ENCODE results near the gene PCDHA4.
"Not testable (repeated sequence)": the region's sequence is repeated elsewhere in the genome, so short reads cannot be mapped to it uniquely, and the experiment has no call there.

Gene PCDHA4

GRCh38 chr5:140822281-140822629 lies 15.4 kb downstream of the PCDHA4 start:
- DNase-seq: no peak

GRCh38 chr5:140822969-140823368 lies 16.1 kb downstream of the PCDHA4 start:
- not testable (repeated sequence) for DNase-seq

- no peak for DNase-seq
Measured at GRCh38 chr5:140823475-140823874, 16.6 kb downstream of the PCDHA4 start.

GRCh38 chr5:140827704-140828361 lies 21.0 kb downstream of the PCDHA4 start, which contains the start of gene PCDHA6:
PCDHA6 (plus strand) TSS chr5:140827960; CDS start chr5:140828092, 132 bp downstream.
- DNase-seq: no peak

- no peak for DNase-seq
Measured at GRCh38 chr5:140828362-140828737, 21.5 kb downstream of the PCDHA4 start.

GRCh38 chr5:140829511-140830501 lies 22.9 kb downstream of the PCDHA4 start:
- DNase-seq: not testable (repeated sequence)

- DNase-seq: no peak
Measured at GRCh38 chr5:140833993-140834392, 27.1 kb downstream of the PCDHA4 start, which contains the start of gene PCDHA7. PCDHA7 (plus strand) TSS chr5:140834269; CDS start chr5:140834384, 115 bp downstream.

GRCh38 chr5:140834439-140835008 lies 27.7 kb downstream of the PCDHA4 start:
- DNase-seq: not testable (repeated sequence)

GRCh38 chr5:140835622-140836510 lies 29.0 kb downstream of the PCDHA4 start:
- DNase-seq: no peak

GRCh38 chr5:140840978-140841962 lies 34.4 kb downstream of the PCDHA4 start, which contains the start of gene PCDHA8:
PCDHA8 (plus strand) TSS chr5:140841187; CDS start chr5:140841322, 135 bp downstream.
- no peak for DNase-seq

- DNase-seq: no peak
Measured at GRCh38 chr5:140842798-140843733, 36.2 kb downstream of the PCDHA4 start.

- not testable (repeated sequence) for DNase-seq
Measured at GRCh38 chr5:140848139-140849102, 41.6 kb downstream of the PCDHA4 start, which contains the start of gene PCDHA9. PCDHA9 (plus strand) TSS chr5:140848382; CDS start chr5:140848496, 114 bp downstream.

- not testable (repeated sequence) for DNase-seq
Measured at GRCh38 chr5:140849831-140850634, 43.2 kb downstream of the PCDHA4 start.

- no peak for DNase-seq
Measured at GRCh38 chr5:140855772-140856674, 49.2 kb downstream of the PCDHA4 start, which contains the start of gene PCDHA10. PCDHA10 (plus strand) TSS chr5:140855897; CDS start chr5:140856049, 152 bp downstream.

- DNase-seq: no peak
Measured at GRCh38 chr5:140857177-140857986, 50.5 kb downstream of the PCDHA4 start.

- no peak for DNase-seq
Measured at GRCh38 chr5:140857987-140858240, 51.0 kb downstream of the PCDHA4 start.
